ENCODE results near the gene POU4F2. TPM values are rescaled to one million over a fixed set of nuclear protein-coding genes. Genes with fewer than 3 reads are reported as not detected.

POU4F2 gene
- polyA plus RNA-seq, 3 donors: not detected

DNA sequence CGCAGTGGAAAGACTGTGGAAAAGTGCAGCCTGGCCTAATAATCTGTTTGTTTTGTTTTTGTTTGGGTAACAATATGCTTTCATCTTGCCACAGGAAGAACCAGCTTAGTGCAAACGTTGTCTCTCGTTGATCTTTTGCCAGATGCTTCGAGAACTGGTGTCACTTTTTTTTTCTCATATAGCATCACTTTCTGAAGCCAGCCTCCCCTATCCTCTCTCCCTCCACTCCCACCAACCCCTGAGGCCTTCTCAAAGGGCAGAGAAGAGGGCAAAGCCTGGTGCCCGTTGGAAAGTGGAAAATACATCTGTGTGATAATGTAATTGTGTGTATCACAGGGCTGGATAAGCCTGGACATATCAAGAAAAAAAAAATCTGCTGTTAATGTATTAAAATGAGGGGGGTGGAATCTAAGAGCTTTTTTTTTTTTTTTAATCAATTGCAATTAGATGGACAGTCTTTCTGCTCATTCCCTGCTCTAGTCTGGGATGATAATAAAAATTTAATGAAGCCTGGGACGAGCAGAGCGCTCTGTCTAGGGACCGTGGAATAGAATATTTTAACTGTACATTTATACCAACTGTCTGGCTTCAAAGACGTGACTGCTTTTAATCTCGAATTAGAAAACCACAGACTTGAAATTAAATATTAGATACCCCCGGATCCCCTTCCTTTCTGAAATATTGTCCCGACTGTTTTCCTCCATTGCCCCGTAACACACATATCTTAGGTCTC, 8.1 kb downstream of the POU4F2 start:
- H3K4me1 ChIP-seq (ENCODE audit: control insufficient read depth in 1 of 2, insufficient read depth in 2 of 2, low read length in 2 of 2): no peaks in the 10 kb centered on the region
- peaks cover 59 to 98% of the 10 kb centered on the region in 2 donors for H3K27me3 ChIP-seq (ENCODE audit: control insufficient read depth in 2 of 2, insufficient read depth in 2 of 2, low read length in 2 of 2)
- DNase-seq: no peak
- no peaks in the 10 kb centered on the region for H3K36me3 Mint-ChIP-seq
- peak overlapping the region in 1 of 2 donors; percentile 56 for H3K4me3 Mint-ChIP-seq
- H3K79me2 ChIP-seq (ENCODE audit: insufficient read depth, low read length): no peaks in the 10 kb centered on the region
- no peak overlapping the region for H3K27ac Mint-ChIP-seq
- H3K36me3 ChIP-seq (replicated peaks in 1 of 2; ENCODE audit: control insufficient read depth in 1 of 2, insufficient read depth in 2 of 2, low read length in 2 of 2): no peaks in the 10 kb centered on the region
- peaks cover 59 to 89% (median 72%) of the 10 kb centered on the region in 3 donors for H3K27me3 Mint-ChIP-seq (ENCODE audit: low read depth in 3 of 3)
- H3K27ac ChIP-seq (ENCODE audit: low read depth in 1 of 2, low read length in 2 of 2): no peak overlapping the region
- no peak overlapping the region for H3K4me2 ChIP-seq (replicated peaks; ENCODE audit: extremely low read depth, low read length, poor library complexity, severe bottlenecking)
- H3K9me3 ChIP-seq (replicated peaks in 1 of 2; ENCODE audit: control insufficient read depth in 1 of 2, insufficient read depth in 1 of 2, low read length in 2 of 2): peaks cover 0 to 14% of the 10 kb centered on the region in 2 donors
- peaks cover 0 to 11% (median 7%) of the 10 kb centered on the region in 7 donors for H3K9me3 Mint-ChIP-seq
- no peaks in the 10 kb centered on the region for H4K20me1 ChIP-seq (ENCODE audit: insufficient read depth, low read length)
- no peak overlapping the region for H3K4me3 ChIP-seq (replicated peaks in 1 of 3; ENCODE audit: low read depth in 2 of 3, low read length in 3 of 3)
- intact Hi-C loops (cut with micrococcal nuclease): no loop called here
- WGBS (ENCODE audit: insufficient coverage): 0% methylated on average over 1 of the region's 13 CpGs
- H3K9ac ChIP-seq (ENCODE audit: insufficient read depth, low read length, poor library complexity, severe bottlenecking): no peak overlapping the region
- TF ChIP-seq, protein P1, sequence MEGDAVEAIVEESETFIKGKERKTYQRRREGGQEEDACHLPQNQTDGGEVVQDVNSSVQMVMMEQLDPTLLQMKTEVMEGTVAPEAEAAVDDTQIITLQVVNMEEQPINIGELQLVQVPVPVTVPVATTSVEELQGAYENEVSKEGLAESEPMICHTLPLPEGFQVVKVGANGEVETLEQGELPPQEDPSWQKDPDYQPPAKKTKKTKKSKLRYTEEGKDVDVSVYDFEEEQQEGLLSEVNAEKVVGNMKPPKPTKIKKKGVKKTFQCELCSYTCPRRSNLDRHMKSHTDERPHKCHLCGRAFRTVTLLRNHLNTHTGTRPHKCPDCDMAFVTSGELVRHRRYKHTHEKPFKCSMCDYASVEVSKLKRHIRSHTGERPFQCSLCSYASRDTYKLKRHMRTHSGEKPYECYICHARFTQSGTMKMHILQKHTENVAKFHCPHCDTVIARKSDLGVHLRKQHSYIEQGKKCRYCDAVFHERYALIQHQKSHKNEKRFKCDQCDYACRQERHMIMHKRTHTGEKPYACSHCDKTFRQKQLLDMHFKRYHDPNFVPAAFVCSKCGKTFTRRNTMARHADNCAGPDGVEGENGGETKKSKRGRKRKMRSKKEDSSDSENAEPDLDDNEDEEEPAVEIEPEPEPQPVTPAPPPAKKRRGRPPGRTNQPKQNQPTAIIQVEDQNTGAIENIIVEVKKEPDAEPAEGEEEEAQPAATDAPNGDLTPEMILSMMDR (IDR thresholded peaks at IDR 0.05): no peak
- H3K4me1 Mint-ChIP-seq: no peaks in the 10 kb centered on the region
- H2AFZ ChIP-seq (ENCODE audit: insufficient read depth, low read depth, low read length, poor library complexity, severe bottlenecking): no peak overlapping the region

DNA sequence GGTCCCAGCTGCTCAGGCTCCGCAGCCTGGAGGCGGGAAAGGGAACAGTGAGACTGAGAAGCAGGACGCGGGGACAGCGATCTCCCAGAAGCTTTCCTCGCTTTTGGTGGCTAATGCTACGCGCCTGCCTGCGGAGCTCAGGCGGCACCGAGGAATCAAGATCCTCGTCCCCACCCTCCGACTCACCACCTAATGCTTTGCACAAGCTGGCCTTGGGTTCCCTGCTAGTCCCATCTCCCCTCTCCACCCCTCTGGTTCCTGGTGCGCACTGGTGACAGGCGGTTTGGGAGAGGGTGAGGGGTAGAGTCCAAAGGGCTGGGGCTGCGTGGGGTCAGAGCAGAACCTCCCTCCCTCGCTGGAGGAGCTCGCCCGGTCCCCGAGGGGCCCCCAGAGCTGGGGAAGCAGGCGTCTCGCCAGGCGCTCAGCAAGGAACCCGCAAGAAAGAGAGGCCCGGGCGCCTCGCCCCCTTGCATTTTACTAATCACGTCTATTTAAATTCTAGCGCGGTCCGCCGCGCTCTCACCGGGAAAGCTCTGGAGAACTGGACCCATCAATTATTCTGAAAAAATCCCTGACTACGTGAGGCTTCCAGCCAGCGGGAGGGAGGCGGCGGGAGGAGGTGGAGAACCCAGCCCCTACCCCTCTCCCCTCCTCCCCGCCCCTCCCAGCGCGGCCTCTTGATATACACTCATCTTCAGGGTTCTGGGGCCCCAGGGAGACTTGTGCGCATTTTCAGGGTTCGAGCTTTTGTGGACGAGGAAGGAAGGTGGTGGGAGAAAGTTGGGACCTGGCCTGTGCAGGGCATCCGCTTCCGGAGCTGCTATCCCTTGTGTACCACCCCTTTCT, 9.1 kb downstream of the POU4F2 start:
- intact Hi-C loops (cut with micrococcal nuclease): no loop called here
- Histone ChIP-seq H4K20me1 (ENCODE audit: insufficient read depth, low read length) (no peaks in the 10 kb centered on the region), H3K4me3 (replicated peaks in 1 of 3; ENCODE audit: low read depth in 2 of 3, low read length in 3 of 3) (no peak overlapping the region), H3K79me2 (ENCODE audit: insufficient read depth, low read length) (no peaks in the 10 kb centered on the region), H3K4me2 (replicated peaks; ENCODE audit: extremely low read depth, low read length, poor library complexity, severe bottlenecking) (no peak overlapping the region), H3K27me3 (ENCODE audit: control insufficient read depth in 2 of 2, insufficient read depth in 2 of 2, low read length in 2 of 2) (peaks cover 63 to 98% of the 10 kb centered on the region in 2 donors), H3K4me1 (ENCODE audit: control insufficient read depth in 1 of 2, insufficient read depth in 2 of 2, low read length in 2 of 2) (no peaks in the 10 kb centered on the region), H2AFZ (ENCODE audit: insufficient read depth, low read depth, low read length, poor library complexity, severe bottlenecking) (no peak overlapping the region), H3K36me3 (replicated peaks in 1 of 2; ENCODE audit: control insufficient read depth in 1 of 2, insufficient read depth in 2 of 2, low read length in 2 of 2) (no peaks in the 10 kb centered on the region), H3K27ac (ENCODE audit: low read depth in 1 of 2, low read length in 2 of 2) (no peak overlapping the region), H3K9me3 (replicated peaks in 1 of 2; ENCODE audit: control insufficient read depth in 1 of 2, insufficient read depth in 1 of 2, low read length in 2 of 2) (peaks cover 0 to 17% of the 10 kb centered on the region in 2 donors), H3K9ac (ENCODE audit: insufficient read depth, low read length, poor library complexity, severe bottlenecking) (no peak overlapping the region)
- Mint-ChIP-seq H3K27ac (no peak overlapping the region), H3K9me3 (peaks cover 0 to 11% (median 5%) of the 10 kb centered on the region in 7 donors), H3K4me3 (peak overlapping the region in 1 of 2 donors; percentile 56), H3K27me3 (ENCODE audit: low read depth in 3 of 3) (peaks cover 60 to 87% (median 75%) of the 10 kb centered on the region in 3 donors), H3K4me1 (no peaks in the 10 kb centered on the region), H3K36me3 (no peaks in the 10 kb centered on the region)
- 6% methylated on average over 20 of the region's 46 CpGs for WGBS (ENCODE audit: insufficient coverage)
- TF ChIP-seq, protein P1 (IDR thresholded peaks at IDR 0.05): no peak
- no peak for DNase-seq
